Measurements from ENCODE around the gene IQSEC3.

IQSEC3 gene

GRCh38 chr12:168763-169525 is 102.4 kb downstream of the IQSEC3 start:
- no peak for DNase-seq

GRCh38 chr12:169528-170370 is 103.2 kb downstream of the IQSEC3 start:
- no peak for DNase-seq

GRCh38 chr12:170371-171225 is 104.0 kb downstream of the IQSEC3 start:
- DNase-seq: no peak

GRCh38 chr12:171276-171675 is 104.7 kb downstream of the IQSEC3 start:
- DNase-seq: no peak

GRCh38 chr12:171743-172676 is 105.4 kb downstream of the IQSEC3 start:
- DNase-seq: no peak

GRCh38 chr12:172732-173161 is 106.2 kb downstream of the IQSEC3 start:
- DNase-seq: no peak

- DNase-seq: no peak
Measured at GRCh38 chr12:174124-174523, 107.6 kb downstream of the IQSEC3 start.

- DNase-seq: no peak
Measured at GRCh38 chr12:174596-174995, 108.0 kb downstream of the IQSEC3 start.

GRCh38 chr12:175250-175649 is 108.7 kb downstream of the IQSEC3 start:
- DNase-seq: no peak

- no peak for DNase-seq
Measured at GRCh38 chr12:175759-176158, 109.2 kb downstream of the IQSEC3 start.

GRCh38 chr12:176321-177181 is 110.0 kb downstream of the IQSEC3 start:
- no peak for DNase-seq

- no peak for DNase-seq
Measured at GRCh38 chr12:177336-177979, 110.9 kb downstream of the IQSEC3 start.

- DNase-seq: no peak
Measured at GRCh38 chr12:177980-178828, 111.6 kb downstream of the IQSEC3 start.

- DNase-seq: no peak
Measured at GRCh38 chr12:178829-179109, 112.2 kb downstream of the IQSEC3 start.

- DNase-seq: no peak
Measured at GRCh38 chr12:179131-179884, 112.7 kb downstream of the IQSEC3 start.

- DNase-seq: no peak
Measured at GRCh38 chr12:179885-180284, 113.3 kb downstream of the IQSEC3 start.

GRCh38 chr12:180445-180844 is 113.9 kb downstream of the IQSEC3 start:
- DNase-seq: no peak

- no peak for DNase-seq
Measured at GRCh38 chr12:181921-182320, 115.4 kb downstream of the IQSEC3 start.

GRCh38 chr12:182381-182892 is 115.9 kb downstream of the IQSEC3 start:
- no peak for DNase-seq

Measured in stimulated activated naive CD4-positive, alpha-beta T cell treated with Interleukin-2 at 50 U/mL for 16 hours (primary cell).